Measurements from ENCODE around the gene JMY.

JMY gene

GRCh38 chr5:79263290-79263689 is 27.4 kb downstream of the JMY start:
- H3K27me3 ChIP-seq (replicated peaks), result no peaks in the 10 kb centered on the region
- no peak for DNase-seq
- no peak overlapping the region for H3K4me3 ChIP-seq (ENCODE audit: low read depth, low read length)
- H3K36me3 ChIP-seq (replicated peaks), result no peaks in the 10 kb centered on the region
- no peak for TF ChIP-seq CTCF (IDR thresholded peaks at IDR 0.05; ENCODE audit: low read depth, low read length, missing control alignments)
- no peak overlapping the region for H3K27ac ChIP-seq
- in situ Hi-C loops (cut with HindIII; ENCODE audit: low pct_ligation_motif_present, low sequenced_read_pairs), result no loop called here

GRCh38 chr5:79267180-79267579 is 31.2 kb downstream of the JMY start:
- TF ChIP-seq CTCF (IDR thresholded peaks at IDR 0.05; ENCODE audit: low read depth, low read length, missing control alignments), result no peak
- in situ Hi-C loops (cut with HindIII; ENCODE audit: low pct_ligation_motif_present, low sequenced_read_pairs), result no loop called here
- no peak for DNase-seq
- Histone ChIP-seq H3K27ac (no peak overlapping the region), H3K4me3 (ENCODE audit: low read depth, low read length) (no peak overlapping the region), H3K27me3 (replicated peaks) (no peaks in the 10 kb centered on the region), H3K36me3 (replicated peaks) (no peaks in the 10 kb centered on the region)

- no peaks in the 10 kb centered on the region for H3K36me3 ChIP-seq (replicated peaks)
- no peak overlapping the region for H3K4me3 ChIP-seq (ENCODE audit: low read depth, low read length)
- H3K27ac ChIP-seq, result no peak overlapping the region
- DNase-seq, result no peak
- no peaks in the 10 kb centered on the region for H3K27me3 ChIP-seq (replicated peaks)
- TF ChIP-seq CTCF (IDR thresholded peaks at IDR 0.05; ENCODE audit: low read depth, low read length, missing control alignments), result no peak
- in situ Hi-C loops (cut with HindIII; ENCODE audit: low pct_ligation_motif_present, low sequenced_read_pairs), result no loop called here
Observed at GRCh38 chr5:79269733-79270166, 33.8 kb downstream of the JMY start.

- H3K27me3 ChIP-seq (replicated peaks), result no peaks in the 10 kb centered on the region
- no peak for TF ChIP-seq CTCF (IDR thresholded peaks at IDR 0.05; ENCODE audit: low read depth, low read length, missing control alignments)
- DNase-seq, result no peak
Observed at GRCh38 chr5:79273341-79273740, 37.4 kb downstream of the JMY start.

GRCh38 chr5:79284846-79285245 is 48.9 kb downstream of the JMY start:
- in situ Hi-C loops (cut with HindIII; ENCODE audit: low pct_ligation_motif_present, low sequenced_read_pairs), result no loop called here
- no peak overlapping the region for H3K27ac ChIP-seq
- DNase-seq, result no peak
- no peak for TF ChIP-seq CTCF (IDR thresholded peaks at IDR 0.05; ENCODE audit: low read depth, low read length, missing control alignments)
- H3K4me3 ChIP-seq (ENCODE audit: low read depth, low read length), result no peak overlapping the region
- no peaks in the 10 kb centered on the region for H3K36me3 ChIP-seq (replicated peaks)
- H3K27me3 ChIP-seq (replicated peaks), result no peaks in the 10 kb centered on the region

More at GRCh38 chr5:79273341-79273740, 37.4 kb downstream of the JMY start:
- H3K27ac ChIP-seq, result no peak overlapping the region
- no peak overlapping the region for H3K4me3 ChIP-seq (ENCODE audit: low read depth, low read length)
- in situ Hi-C loops (cut with HindIII; ENCODE audit: low pct_ligation_motif_present, low sequenced_read_pairs), result no loop called here
- H3K36me3 ChIP-seq (replicated peaks), result no peaks in the 10 kb centered on the region

GRCh38 chr5:79285285-79285684 is 49.4 kb downstream of the JMY start:
- no peaks in the 10 kb centered on the region for H3K36me3 ChIP-seq (replicated peaks)
- no peak for DNase-seq
- H3K27me3 ChIP-seq (replicated peaks), result no peaks in the 10 kb centered on the region
- no peak overlapping the region for H3K4me3 ChIP-seq (ENCODE audit: low read depth, low read length)
- TF ChIP-seq CTCF (IDR thresholded peaks at IDR 0.05; ENCODE audit: low read depth, low read length, missing control alignments), result no peak
- in situ Hi-C loops (cut with HindIII; ENCODE audit: low pct_ligation_motif_present, low sequenced_read_pairs), result no loop called here
- no peak overlapping the region for H3K27ac ChIP-seq

All from brain microvascular endothelial cell (primary cell).